MM.1S (cell line): ENCODE data around the gene NGEF.

Experiments
- DNase-seq: peaks from one replicate; pipeline ENCODE4 v3.0.0-alpha.2; 2015
- H2AFZ ChIP-seq: fragments of 300-600 bp; sonication (generic); 2 replicates; pipeline ENCODE4 v1.6.0; 2016; ENCODE audit warnings: antibody characterized with exemption, low read length
- H3F3A ChIP-seq: fragments of 300-600 bp; sonication (generic); 2 replicates; pipeline ENCODE4 v1.6.1; 2016; ENCODE audit warnings: mild to moderate bottlenecking, antibody characterized with exemption, low read length, moderate library complexity, mixed read lengths; ENCODE audit not compliant: insufficient read depth
- H3K27ac ChIP-seq: fragments of 300-600 bp; sonication (generic); 2 replicates; pipeline ENCODE4 v1.5.1; 2016; ENCODE audit warnings: mild to moderate bottlenecking, low read length
- H3K27me3 ChIP-seq: fragments of 300-600 bp; sonication (generic); replicated peaks from 2 replicates; pipeline ENCODE4 v1.6.0; 2016; ENCODE audit warnings: low read length; ENCODE audit not compliant: insufficient read depth
- H3K36me3 ChIP-seq: fragments of 300-600 bp; sonication (generic); replicated peaks from 2 replicates; pipeline ENCODE4 v1.6.1; 2016; ENCODE audit warnings: mild to moderate bottlenecking, low read length, mixed read lengths; ENCODE audit not compliant: insufficient read depth
- H3K4me1 ChIP-seq: fragments of 300-600 bp; sonication (generic); 2 replicates; pipeline ENCODE4 v1.6.1; 2016; ENCODE audit warnings: low read length, mixed read lengths
- H3K4me2 ChIP-seq: fragments of 300-600 bp; sonication (generic); 2 replicates; pipeline ENCODE4 v1.6.0; 2016; ENCODE audit warnings: low read depth, low read length
- H3K4me3 ChIP-seq: fragments of 300-600 bp; sonication (generic); 2 replicates; pipeline ENCODE4 v1.5.1; 2016; ENCODE audit warnings: low read length, mixed read lengths
- H3K79me2 ChIP-seq: fragments of 300-600 bp; sonication (generic); 2 replicates; pipeline ENCODE4 v1.6.1; 2016; ENCODE audit warnings: mixed run types, low read length, mixed read lengths
- H3K9ac ChIP-seq: fragments of 300-600 bp; sonication (generic); 2 replicates; pipeline ENCODE4 v1.6.1; 2016; ENCODE audit warnings: low read length, mixed read lengths
- H3K9me2 ChIP-seq: fragments of 300-600 bp; sonication (generic); replicated peaks from 2 replicates; pipeline ENCODE4 v1.6.1; 2016; ENCODE audit warnings: mild to moderate bottlenecking, low read length, mixed read lengths; ENCODE audit not compliant: insufficient read depth
- H3K9me3 ChIP-seq: fragments of 300-600 bp; sonication (generic); replicated peaks from 2 replicates; pipeline ENCODE4 v1.6.1; 2016; ENCODE audit warnings: mild to moderate bottlenecking, low read length, mixed read lengths; ENCODE audit not compliant: insufficient read depth
- H4K20me1 ChIP-seq: fragments of 300-600 bp; sonication (generic); 2 replicates; pipeline ENCODE4 v1.6.1; 2016; ENCODE audit warnings: mild to moderate bottlenecking, low read length, moderate library complexity, mixed read lengths; ENCODE audit not compliant: insufficient read depth
- EZH2 ChIP-seq: fragments of 300-600 bp; sonication (generic); optimal IDR thresholded peaks from 2 replicates; pipeline ENCODE3; 2017; ENCODE audit warnings: low read depth, mild to moderate bottlenecking, antibody characterized with exemption, low read length, mixed read lengths
- EZH2phosphoT487 ChIP-seq: fragments of 300-600 bp; sonication (generic); IDR thresholded peaks from 2 replicates; pipeline ENCODE4 v1.6.1; 2018; ENCODE audit warnings: antibody characterized with exemption, low read length
- TF ChIP-seq, protein P1 (sequence below): fragments of 300-600 bp; sonication (generic); IDR thresholded peaks from 2 replicates; pipeline ENCODE4 v1.5.1; 2016; ENCODE audit warnings: antibody characterized with exemption, low read length, mixed read lengths

The NGEF gene

DNA sequence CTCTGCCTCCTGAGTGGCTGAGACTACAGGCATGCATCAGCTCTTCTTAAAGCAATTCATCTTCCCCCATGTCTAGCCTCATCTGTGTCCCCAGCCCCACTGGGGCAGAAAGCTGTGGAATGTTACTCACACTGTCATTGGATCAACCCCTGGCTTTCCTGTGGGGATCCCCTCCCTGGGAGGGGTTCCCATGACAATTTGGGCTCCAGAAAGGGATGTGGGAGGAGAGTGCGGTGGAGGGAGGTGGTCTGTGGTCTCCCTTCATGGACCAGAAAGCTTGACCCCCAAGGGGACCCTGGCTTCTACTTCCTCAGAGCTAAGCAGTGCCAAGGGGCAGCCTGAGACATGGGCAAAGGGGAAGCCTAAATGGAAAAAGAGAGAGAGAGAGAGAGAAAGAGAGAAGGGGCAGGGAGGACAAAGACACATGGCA lies 1.3 kb downstream of the NGEF start:
- TF ChIP-seq, protein P1, sequence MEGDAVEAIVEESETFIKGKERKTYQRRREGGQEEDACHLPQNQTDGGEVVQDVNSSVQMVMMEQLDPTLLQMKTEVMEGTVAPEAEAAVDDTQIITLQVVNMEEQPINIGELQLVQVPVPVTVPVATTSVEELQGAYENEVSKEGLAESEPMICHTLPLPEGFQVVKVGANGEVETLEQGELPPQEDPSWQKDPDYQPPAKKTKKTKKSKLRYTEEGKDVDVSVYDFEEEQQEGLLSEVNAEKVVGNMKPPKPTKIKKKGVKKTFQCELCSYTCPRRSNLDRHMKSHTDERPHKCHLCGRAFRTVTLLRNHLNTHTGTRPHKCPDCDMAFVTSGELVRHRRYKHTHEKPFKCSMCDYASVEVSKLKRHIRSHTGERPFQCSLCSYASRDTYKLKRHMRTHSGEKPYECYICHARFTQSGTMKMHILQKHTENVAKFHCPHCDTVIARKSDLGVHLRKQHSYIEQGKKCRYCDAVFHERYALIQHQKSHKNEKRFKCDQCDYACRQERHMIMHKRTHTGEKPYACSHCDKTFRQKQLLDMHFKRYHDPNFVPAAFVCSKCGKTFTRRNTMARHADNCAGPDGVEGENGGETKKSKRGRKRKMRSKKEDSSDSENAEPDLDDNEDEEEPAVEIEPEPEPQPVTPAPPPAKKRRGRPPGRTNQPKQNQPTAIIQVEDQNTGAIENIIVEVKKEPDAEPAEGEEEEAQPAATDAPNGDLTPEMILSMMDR, result no peak
- TF ChIP-seq EZH2phosphoT487 (no peak), EZH2 (no peak)
- Histone ChIP-seq H3K27ac (no peak overlapping the region), H4K20me1 (no peaks in the 10 kb centered on the region), H3K79me2 (no peaks in the 10 kb centered on the region), H3K9me3 (no peaks in the 10 kb centered on the region), H3K4me2 (no peak overlapping the region), H2AFZ (no peak overlapping the region), H3K27me3 (no peaks in the 10 kb centered on the region), H3F3A (no peaks in the 10 kb centered on the region), H3K36me3 (no peaks in the 10 kb centered on the region), H3K9ac (no peak overlapping the region), H3K9me2 (no peaks in the 10 kb centered on the region), H3K4me3 (no peak overlapping the region), H3K4me1 (no peaks in the 10 kb centered on the region)
- no peak for DNase-seq

DNA sequence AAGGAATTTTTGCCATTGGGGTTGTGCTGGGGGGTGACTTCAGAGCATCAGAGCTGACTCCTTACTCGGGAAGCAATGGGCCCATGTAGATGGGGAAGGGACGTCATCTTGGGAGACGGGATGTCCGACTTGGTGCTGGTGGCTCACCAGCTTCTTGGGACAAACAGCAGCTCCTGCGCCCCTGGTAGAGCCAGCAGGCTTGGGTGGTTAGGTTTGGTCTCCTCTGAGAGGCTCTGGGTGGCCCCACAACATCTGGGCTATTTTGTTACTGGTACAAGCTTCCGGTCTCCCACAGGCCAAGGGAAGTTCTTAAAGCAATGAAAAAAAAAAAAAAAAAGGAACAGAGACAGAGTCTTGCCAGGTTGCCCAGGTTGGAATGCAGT lies 1.8 kb downstream of the NGEF start:
- TF ChIP-seq, protein P1, result no peak
- TF ChIP-seq EZH2 (no peak), EZH2phosphoT487 (no peak)
- Histone ChIP-seq H3K27me3 (no peaks in the 10 kb centered on the region), H3K4me2 (no peak overlapping the region)

GRCh38 chr2:233010569-233011267 lies 2.3 kb downstream of the NGEF start:
- Histone ChIP-seq H2AFZ (no peak overlapping the region), H3K4me3 (no peak overlapping the region), H3K4me2 (no peak overlapping the region), H3K4me1 (no peaks in the 10 kb centered on the region), H3K9me2 (no peaks in the 10 kb centered on the region), H3F3A (no peaks in the 10 kb centered on the region), H3K27ac (no peak overlapping the region), H3K9me3 (no peaks in the 10 kb centered on the region), H4K20me1 (no peaks in the 10 kb centered on the region), H3K27me3 (no peaks in the 10 kb centered on the region), H3K36me3 (no peaks in the 10 kb centered on the region), H3K79me2 (no peaks in the 10 kb centered on the region), H3K9ac (no peak overlapping the region)
- DNase-seq, result no peak
- TF ChIP-seq EZH2phosphoT487 (no peak), EZH2 (no peak)
- TF ChIP-seq, protein P1, result no peak

More for the DNA sequence above, 1.8 kb downstream of the NGEF start:
- H3F3A ChIP-seq, result no peaks in the 10 kb centered on the region
- H2AFZ ChIP-seq, result no peak overlapping the region
- no peak overlapping the region for H3K4me3 ChIP-seq
- H3K79me2 ChIP-seq, result no peaks in the 10 kb centered on the region
- no peaks in the 10 kb centered on the region for H4K20me1 ChIP-seq
- H3K4me1 ChIP-seq, result no peaks in the 10 kb centered on the region
- H3K9me2 ChIP-seq, result no peaks in the 10 kb centered on the region
- H3K9me3 ChIP-seq, result no peaks in the 10 kb centered on the region
- no peak overlapping the region for H3K9ac ChIP-seq
- H3K36me3 ChIP-seq, result no peaks in the 10 kb centered on the region
- DNase-seq, result no peak
- no peak overlapping the region for H3K27ac ChIP-seq
